Stimulated activated CD4-positive, alpha-beta T cell treated with anti-CD3 and anti-CD28 coated beads, Interleukin-12 subunit alpha, Interleukin-12 subunit beta, amount 100 ng/mL, for 4 hours (primary cell): ENCODE data around the gene PKNOX2.

Source experiments
- DNase-seq: peaks from one replicate; pipeline ENCODE4 v3.0.0-alpha.2; 2020

Gene PKNOX2

DNA sequence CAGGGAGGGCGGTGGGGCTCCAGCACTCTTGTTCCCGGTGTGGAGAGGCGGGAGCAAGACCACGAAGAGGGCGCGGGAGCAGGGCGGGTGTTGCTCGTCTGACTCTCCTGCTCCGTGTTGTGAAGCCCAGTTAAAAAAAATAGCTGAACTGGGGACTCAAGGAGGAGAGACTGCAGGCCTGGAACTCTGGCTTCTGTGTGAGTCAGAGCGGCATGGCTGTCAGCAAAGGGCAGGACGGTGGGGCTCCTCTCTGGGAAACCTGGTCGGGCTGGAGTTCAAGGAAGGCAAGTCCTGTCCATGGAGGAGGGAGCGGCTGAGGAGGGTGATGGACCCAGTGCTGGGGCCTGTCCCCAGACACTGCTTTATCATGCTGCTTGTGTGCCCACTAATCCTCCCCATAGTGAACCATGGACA, 179.2 kb downstream of the PKNOX2 start:
- no peak for DNase-seq

DNA sequence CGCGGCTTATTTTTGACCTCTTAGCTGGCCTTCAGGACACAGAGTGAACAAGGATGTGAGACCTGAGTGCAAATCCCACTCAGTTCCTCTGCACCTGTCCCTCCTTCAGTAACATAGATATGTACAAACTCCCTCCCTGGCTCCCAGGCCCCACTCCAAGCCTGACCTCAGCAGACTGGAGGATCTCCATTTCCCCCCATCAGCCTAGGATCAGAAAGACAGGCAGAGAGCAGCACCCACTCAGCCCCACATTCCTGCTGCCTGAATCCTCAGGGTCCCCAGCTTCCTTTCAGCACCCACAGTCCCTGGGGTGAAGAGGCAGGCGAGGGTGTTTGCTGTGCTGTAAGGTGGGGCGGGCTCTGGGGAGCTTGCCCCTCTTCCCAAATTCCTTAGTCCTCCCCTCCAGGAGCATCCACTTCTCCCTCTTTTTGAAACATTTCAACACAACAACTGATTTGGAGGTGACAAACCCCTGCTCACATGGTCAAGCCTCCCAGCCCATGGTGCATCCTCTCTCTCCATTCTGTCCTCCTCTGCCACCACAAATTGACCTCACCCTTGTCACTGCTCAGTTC, 180.4 kb downstream of the PKNOX2 start:
- DNase-seq: no peak

DNA sequence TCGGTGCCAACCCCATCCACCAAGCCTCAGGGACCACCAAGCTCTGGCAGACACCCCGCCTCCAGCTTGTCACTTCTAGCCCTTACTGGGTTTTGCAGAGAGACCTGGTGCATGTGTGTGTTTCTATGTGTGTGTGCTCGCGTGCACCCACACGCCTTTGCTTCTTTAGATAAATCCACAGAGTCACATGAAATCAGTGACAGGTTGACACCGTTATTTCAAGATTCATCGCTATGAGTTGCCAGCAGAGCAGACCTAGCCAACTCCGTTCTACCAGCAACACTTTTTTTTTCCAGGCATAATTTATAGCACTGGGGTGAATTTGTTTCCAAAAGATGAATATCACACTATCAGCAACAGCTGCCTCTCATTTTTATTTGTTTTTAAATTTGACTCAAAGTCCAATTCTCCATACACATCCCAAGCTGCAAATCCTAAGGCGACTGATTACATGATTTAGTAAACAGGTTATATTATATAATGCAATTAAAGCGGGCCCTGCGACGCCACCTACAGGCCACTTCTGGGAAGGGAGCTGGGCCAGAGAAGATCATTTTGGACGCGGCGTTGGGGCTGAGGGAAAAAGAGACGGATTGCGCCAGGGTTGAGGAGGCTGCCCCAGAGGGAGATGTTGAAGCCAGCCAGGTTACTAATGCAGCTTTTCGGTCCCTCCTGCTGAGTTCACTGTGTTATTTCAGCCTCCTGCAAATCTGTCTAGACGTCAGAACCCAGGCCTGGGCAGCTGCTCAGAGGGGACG, 181.0 kb downstream of the PKNOX2 start:
- DNase-seq: peak; percentile 31

DNA sequence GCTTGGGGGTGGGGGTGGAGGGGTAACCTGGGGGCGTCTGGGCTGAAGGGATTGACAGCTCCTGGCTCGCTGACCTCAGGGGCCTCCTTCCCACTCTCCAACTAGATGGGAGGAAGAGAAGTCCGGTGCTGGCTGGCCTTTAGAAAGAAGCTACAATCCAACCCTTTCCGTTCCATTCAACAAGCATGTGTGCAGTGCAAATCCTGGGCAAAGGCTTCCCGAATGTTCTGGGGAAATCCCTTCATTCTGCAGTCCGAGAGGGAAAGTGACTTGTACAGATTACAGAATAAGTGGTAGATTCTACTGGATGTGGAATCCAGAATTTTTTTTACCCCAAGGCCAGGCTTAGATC, 181.6 kb downstream of the PKNOX2 start:
- no peak for DNase-seq

DNA sequence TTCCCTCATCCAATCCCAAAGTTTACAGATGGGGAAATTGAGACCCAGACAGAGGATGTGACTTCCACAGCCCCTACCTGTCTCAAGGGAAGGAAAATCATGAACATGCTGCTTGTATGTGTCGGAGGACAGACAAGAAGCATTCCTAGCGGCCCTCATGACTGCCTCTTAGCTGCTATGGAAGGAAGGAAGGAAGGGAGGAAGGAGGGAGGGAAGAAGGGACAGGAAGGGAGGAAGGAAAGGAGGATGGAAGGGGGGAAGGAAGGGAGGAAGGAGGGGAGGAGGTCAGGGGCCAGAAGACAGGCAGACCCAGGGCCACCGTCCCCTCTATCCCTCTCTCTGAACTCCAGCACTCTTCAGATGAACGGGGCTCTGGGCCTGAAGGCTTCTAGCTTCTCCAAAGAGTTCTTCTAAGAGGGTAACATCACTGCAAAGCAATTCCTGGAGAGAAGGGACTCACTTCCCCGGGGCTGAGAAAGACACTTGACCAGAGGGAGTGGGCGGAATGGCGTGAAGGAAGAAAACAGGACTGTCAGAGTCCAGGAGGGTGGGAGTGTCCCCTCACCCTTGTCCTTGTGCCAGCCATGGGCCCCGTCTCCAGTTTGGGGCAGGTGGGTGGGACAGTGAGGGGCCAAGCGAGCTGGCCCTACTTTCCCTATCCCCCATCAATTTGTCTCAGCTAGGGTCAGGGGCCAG, 182.2 kb downstream of the PKNOX2 start:
- DNase-seq: no peak

DNA sequence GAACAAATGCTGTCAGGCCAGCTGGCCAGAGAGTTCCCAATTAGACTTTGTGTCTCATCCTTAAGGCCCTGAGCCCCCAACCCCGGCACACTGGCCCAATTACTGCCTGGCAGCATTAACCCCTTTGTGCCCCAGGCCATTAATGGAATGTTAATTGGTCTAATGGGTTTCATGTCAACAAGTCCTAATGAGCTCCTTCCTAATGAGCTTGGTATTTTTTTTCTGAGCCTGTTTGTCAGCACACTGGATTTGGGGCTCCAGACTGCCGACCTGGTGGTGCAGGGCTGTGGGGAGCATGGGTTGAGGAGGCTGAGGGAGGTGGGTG, 182.7 kb downstream of the PKNOX2 start:
- DNase-seq: no peak

DNA sequence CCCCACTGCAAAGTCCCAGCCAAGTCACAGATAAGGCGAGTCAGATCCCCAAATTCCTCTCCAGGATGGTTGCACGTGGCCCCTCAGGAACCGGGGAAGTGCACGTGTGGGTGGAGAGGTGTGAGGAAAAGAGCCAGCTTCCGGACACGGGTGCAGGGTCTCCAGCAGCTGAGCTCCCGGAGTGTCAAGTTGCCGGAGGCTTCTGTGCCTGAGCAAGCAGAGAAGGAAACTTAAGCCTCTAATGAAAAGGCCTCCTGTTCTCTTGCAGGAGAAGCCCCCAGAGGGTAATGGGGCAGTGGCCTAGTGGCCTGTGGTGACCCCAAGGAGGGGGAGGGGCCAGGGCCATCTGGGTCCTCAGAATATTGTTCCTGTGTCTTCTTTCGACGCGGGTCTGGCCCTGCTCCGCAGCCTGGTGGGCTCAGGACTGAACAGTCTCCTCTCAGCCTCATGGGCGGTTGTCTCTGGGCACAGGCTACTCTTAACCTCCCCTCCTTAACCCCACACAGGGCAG, 183.6 kb downstream of the PKNOX2 start:
- DNase-seq: no peak

DNA sequence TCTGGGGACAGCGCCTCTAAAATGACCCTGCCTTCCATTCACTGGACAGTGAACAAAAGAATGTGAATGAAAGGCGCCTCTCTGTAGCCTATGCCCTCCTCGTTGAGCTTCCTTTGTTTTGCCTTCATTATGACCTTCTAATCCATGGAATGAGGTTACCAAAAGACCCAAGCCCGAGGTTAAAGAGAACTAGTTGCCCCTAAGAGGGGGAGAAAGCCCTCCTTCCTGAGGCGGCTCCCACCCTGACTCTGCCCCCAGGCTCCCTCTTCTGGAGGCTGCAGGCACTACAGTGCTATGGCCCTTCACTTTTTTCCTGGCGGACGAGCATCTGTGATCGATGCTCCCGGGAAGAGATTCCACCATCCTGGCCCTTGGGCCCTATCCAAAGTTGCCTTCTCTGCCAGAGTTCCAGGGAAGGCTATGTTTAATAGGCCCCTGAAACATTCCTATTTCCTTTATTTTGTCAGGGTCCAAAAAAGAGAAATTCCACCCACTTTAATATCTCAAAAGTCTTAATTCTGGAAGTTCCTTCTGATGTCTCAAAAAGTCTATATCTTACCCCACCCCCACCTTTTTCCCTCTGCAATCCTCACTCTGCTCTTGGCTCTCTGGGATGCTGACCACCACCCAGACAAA, 184.2 kb downstream of the PKNOX2 start:
- peak; percentile 32 for DNase-seq

DNA sequence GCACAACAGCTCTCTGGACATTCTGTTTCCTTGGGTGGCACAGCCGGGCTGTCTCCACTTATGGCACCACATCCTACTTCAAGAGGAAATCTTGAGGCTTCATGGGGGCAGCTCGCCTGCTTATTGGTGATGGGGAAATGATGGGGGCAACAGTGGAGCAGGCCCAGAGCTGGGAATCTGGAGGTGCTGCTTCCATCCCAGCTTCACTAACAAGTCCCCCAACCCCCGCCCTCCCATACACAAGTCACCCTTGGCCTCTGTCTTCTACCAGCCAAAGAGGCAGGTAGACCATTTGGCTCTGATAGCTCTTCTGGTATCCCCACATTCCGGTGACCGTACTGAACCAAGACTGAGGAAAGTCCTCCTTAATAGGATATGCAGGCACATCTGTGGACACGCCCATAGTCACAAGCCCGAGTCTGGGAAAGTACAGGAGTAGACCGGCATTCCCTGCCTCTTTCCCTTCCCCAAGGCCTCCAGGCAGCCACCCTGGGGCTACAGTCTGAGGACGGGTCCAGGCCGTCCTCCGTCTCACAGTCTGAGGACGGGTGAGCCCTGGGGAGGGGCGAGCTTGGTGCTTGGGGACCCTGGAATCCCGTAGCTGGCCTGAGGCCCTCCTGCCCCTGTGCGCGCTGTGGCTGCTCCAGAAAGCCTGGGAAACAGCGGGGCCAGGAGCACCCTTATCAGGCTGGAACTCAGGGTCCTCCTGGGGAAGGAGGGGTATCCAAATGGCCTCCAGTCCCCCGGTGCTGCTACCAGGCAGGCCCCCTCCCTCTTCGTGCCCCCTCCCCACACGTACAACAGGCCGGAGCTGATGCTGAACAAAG, 185.9 kb downstream of the PKNOX2 start:
- DNase-seq: no peak

DNA sequence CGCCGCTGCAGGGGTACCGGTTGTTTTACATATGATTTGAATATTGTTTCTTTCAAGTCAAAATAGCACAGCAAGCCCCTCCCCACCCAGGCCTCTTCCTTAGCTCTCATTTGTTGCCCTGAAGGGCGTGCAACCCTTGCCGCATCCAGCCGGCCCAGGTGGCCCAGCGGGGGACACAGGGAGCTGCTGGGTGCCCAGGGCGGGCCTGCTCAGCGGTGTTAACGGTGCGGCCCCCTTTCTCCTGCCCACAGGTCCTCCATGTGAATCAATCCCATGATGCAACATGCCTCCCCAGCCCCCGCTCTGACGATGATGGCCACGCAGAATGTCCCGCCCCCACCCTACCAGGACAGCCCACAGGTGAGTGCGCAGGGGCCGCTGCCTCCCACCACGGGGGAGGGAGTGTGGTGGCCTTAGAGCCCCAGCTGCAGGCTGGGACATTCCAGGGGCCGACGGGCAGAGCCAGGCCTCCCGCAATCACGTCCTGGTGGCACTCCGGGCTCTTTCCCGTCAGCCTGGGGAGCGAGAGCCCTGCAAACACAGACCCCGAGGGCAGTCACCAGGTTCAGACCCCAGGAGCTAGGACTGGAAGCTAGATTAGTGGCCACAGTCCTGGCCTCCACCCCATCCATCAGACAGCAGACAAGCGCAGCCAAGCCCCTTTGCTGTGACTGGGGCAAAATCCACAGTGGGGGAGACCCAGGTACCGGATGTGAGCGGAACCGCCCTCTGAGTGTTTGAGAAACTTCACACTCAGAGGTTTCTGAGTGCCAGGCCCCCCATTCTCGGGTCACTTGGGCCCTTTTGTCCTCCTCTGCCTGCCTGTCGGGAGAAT, 186.7 kb downstream of the PKNOX2 start:
- no peak for DNase-seq

DNA sequence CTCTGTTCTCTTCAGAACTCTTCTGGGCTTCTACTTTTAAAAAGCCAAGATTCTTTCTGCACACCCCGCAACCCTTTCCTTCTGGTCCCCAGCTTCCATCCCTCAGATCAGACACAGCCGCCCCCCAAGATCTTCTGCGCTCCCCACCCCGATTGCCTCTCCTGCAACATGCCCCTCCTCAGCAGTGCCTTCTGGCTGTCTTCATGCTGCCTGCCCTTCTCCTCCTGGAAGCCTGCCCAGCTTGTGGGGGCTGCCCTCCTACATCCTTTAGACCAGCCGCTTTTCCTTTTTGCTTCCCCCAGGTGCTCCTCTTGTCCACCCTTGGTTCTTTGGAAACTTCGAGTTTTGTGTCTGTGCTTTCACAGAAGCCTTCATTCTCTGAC, 187.3 kb downstream of the PKNOX2 start:
- no peak for DNase-seq

DNA sequence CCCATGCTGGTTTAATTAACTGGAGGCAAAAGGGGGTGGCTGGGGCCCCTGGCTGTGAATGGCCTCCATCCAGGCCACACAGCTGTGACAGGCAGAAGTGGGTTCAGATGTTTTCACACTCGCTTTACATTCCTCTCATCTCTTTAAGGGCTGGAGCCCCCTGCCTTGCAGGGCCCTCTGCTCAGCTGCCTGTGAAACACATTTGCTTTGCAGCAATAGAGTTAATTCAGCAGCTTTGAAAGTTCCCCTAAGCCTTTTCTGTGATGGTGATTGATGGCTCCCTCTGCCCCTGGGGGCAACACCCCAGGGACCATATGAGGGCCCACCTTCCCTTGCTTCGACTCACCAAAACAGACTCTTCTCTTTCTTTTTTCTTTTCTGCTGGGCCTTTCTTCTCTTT, 192.2 kb downstream of the PKNOX2 start:
- no peak for DNase-seq

DNA sequence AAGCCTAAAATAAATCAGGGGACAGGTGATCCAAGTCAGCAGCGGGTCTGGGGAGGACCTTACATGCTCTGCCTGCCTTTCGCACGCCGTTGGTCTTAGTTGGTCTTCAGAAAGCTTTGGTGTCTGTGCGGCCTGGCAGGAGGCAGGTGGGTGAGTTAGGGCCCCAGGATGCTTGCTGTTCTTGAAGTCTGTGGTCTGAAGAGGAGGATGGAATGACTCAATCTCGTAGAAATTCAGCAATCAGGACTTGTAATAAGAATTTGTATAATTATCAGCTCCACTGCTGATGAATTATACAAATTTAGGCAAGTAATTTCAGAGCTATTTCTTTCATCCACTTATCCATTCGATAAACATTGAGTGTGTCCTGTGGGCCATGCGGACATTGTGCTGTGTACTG, 193.0 kb downstream of the PKNOX2 start:
- DNase-seq: no peak

DNA sequence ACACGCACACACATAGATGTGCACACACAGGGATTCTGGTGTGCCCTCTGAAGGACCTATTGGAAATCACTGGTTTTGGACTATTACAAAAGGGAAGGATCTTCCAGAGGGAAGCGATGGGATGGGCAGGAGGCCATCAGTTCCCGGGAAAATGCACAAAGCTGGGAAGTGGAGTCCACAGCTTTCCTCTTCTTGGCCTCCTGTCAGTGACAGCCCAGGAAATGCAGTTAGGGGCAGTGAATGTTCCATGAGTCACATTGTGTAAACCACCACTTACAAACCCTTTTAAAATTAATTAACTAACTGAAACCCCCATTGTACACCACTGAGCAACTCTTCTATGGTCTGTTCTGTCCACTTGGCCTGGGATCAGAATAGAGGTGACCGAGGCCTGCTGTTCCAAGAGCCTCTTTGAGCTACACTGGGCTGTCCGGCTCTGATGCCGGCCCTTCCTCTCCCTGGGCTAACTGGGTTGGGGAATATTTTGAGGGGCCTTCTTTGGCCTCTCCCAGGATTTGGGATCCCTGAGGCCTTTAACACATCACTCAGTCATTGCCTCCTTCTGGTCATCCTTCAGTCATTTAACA, 193.8 kb downstream of the PKNOX2 start:
- DNase-seq: no peak

DNA sequence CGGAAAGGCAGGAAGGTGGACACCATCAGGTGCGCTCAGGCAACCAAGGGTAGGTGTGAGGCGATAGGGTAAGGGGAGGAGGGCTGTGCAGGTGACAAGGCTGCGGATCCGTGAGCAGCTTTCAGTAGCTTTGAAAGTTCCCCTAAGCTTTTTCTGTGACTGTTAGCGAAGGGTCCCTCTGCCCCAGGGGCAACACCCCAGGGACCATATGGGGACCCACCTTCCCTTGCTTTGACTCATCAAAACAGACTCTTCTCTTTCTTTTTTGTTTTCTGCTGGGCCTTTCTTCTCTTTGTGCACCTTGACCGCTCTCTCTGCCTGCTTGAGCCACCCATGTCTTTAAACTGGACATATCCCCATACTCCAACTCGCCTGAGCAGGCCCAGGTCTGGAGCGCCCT, 194.6 kb downstream of the PKNOX2 start:
- no peak for DNase-seq

DNA sequence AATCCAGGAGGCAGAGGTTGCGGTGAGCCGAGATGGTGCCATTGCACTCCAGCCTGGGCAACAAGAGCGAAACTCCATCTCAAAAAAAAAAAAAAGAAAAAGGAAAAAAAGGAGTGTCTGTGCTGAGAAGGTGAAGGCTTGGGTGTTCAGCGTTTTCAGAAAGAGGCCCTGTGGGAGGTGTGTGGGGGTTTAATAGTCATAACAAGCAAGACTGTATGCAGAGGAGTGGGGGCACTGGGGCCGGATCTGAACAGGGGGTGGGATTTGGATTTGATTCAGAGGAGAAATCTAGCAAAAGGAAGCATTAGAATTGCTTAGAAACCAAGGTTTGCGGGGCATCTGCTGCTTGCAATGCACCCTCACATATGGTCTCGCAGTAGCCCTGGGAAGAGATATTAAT, 195.5 kb downstream of the PKNOX2 start:
- DNase-seq: no peak

DNA sequence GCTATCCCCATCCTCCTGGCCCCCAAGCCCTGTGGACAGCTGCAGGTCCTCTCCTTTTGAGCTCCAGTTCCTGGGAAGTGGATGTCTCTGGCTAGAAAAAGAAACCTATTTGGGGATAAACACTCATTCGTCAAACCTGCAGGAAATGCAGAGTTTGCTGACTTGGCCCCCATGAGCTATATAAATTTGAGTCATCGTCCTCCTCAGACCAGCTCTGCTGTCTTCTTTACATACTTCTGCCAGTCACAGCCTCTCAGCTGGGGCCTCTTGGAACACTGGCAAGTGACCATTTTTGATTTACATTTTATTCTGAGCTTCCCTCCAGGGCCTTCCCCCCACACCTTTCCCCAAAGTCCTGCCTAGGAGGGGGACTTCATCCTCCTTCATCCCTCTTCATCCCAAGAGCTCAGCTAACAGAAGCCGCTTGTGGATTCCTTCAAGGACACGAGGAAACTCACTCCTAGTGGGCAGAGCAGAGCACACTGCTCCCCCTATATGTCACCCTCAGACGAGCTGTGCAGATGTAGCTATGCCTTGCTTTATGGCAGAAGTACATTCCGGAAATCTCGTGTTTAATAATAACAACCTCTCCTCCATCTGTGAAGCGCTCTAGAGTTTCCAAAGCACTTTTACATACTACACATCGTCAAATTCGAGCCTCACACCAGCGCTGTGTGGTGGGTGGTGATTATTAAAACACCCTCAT, 199.7 kb downstream of the PKNOX2 start:
- no peak for DNase-seq

DNA sequence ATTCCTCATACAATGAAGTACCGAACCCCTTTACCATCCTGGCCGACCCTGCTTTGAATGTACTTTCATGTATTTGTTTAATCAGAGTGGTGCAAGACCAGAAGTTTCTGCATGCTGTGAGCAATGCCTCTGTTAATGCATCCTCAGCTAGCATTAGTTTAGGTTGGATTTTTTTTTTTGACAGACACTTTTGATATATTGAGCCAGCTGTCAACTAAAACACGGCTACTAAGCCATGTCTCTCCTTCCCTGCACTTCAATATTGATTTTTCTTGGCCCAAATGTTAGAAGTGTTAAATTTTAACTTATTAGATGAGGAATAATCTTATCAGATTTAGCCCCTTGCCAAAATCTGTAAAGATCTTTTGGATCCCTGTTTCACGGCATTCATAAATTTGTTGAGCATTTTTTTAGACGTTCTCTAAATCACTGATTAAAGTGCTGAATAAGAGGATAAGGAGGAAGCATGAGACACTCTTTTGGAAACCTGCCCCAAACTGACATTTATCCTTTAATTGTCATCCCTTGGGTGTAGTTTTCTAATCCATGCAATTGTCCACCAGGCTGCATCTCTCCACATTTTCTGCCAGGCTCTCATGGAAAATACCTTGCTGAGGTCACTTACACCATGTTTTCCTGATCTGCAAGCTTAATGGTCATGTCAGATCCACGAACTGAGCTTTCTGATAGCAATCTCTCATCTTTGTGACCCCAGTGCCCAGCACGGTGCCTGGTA, 200.8 kb downstream of the PKNOX2 start:
- no peak for DNase-seq

DNA sequence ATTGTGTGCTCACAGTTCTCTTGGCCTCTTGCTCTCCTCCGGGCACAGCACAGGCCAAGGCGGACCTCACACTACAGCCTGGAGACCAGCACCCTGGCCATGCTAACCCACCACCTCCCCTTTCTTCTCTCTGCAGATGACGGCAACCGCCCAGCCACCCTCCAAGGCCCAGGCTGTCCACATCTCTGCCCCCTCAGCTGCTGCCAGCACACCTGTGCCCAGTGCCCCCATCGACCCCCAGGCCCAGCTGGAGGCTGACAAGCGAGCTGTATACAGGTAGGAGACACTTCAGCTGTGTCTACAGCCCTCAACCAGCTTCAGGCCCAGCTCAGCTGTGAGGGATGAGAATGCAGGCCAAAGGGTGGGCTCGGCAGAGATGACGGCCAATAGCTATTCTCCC, 203.2 kb downstream of the PKNOX2 start:
- DNase-seq: no peak

DNA sequence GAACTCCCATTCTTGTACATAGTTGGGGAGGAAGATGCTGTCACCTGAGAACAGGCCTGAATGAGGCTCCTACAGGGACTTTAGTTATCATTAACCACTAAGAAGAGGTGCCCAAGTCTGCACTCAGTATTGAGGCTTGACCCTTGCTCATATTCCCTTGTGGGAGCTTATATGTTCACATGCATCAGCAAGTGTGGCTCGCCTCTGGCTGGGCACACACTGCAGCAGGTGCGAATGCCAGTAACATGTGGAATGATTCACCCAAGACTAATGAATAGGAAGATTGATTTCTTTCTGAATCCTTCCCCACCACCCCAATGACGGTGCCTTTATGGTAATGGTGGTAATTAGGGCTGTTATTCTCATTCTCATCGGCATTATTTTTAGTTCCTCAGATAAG, 204.2 kb downstream of the PKNOX2 start:
- no peak for DNase-seq
